ENCODE data around the gene FRK.

GRCh38 chr6:116033687-116034303, 26.9 kb downstream of the FRK start:
- TF ChIP-seq CTCF (IDR thresholded peaks at IDR 0.05) = no peak
- no peak for TF ChIP-seq RCOR1 (IDR thresholded peaks at IDR 0.05; ENCODE audit: low read depth, low read length)
- no peak for TF ChIP-seq CEBPB (IDR thresholded peaks at IDR 0.05)
- TF ChIP-seq E2F6 (IDR thresholded peaks at IDR 0.05; ENCODE audit: borderline replicate concordance, low read depth) = no peak
- no peak for TF ChIP-seq KDM5A (IDR thresholded peaks at IDR 0.05)
- TF ChIP-seq NFE2L2 (conservative IDR thresholded peaks at IDR 0.05; ENCODE audit: low read length) = no peak
- TF ChIP-seq POLR2A (IDR thresholded peaks at IDR 0.05; ENCODE audit: low read length) = no peak
- no peak for TF ChIP-seq ZFP36 (IDR thresholded peaks at IDR 0.05; ENCODE audit: borderline replicate concordance, partially characterized antibody)
- no peak for TF ChIP-seq BHLHE40 (IDR thresholded peaks at IDR 0.05; ENCODE audit: low read depth, low read length)
